ENCODE results near the gene CYP4F11.
"Not testable (repeated sequence)": the region's sequence is repeated elsewhere in the genome, so short reads cannot be mapped to it uniquely, and the experiment has no call there.

The CYP4F11 gene

GRCh38 chr19:15934332-15935078 lies at the start of gene CYP4F11:
TSS of gene CYP4F11 (minus strand) at chr19:15934529. CDS start at chr19:15934408, 121 bp downstream.
- DNase-seq (ENCODE audit: low spot score), result no peak

DNA sequence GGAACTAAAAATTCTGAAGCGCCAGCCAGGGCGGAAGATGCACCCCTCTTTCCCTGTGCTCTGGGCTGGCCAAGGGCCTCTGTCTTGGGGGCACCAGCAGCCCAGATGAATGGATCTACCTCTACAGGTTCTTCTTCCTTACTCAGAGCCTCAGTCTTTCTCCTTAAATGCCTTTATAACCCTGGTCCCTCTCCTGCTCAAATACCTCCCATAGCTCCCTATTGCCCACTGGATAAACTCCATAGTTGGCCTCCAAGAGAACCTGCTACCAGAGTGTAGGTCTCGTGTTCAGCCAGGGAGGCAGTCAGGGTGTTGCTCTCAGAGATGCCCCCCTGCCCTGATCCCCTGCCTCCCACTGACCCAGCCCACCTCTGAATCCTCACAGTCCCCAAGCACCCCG lies 45.0 kb upstream of the CYP4F11 start:
- no peak for DNase-seq (ENCODE audit: low spot score)

- no peak for DNase-seq (ENCODE audit: low spot score)
Observed at GRCh38 chr19:15977690-15978089, 43.4 kb upstream of the CYP4F11 start.

GRCh38 chr19:15976836-15977689 lies 42.7 kb upstream of the CYP4F11 start:
- DNase-seq (ENCODE audit: low spot score), result no peak

DNA sequence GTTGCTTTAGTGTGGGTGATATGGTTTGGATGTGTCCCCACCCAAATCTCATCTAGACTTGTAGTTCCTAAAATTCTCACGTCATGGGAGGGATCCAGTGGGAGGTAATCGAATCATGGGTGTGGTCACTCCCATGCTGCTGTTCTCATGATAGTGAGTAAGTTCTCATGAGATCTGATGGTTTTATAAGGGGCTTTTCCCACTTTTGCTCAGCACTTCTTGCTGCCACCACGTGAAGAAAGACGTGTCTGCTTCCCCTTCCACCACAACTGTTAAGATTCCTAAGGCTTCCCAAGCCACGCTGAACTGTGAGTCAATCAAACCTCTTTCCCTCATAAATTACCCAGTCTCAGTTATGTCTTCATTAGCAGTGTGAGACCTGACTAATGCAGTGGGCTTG lies 40.5 kb upstream of the CYP4F11 start:
- no peak for DNase-seq (ENCODE audit: low spot score)

- DNase-seq (ENCODE audit: low spot score), result not testable (repeated sequence)
Observed at GRCh38 chr19:15972043-15972442, 37.7 kb upstream of the CYP4F11 start.

GRCh38 chr19:15971224-15971780 lies 37.0 kb upstream of the CYP4F11 start:
- no peak for DNase-seq (ENCODE audit: low spot score)

DNA sequence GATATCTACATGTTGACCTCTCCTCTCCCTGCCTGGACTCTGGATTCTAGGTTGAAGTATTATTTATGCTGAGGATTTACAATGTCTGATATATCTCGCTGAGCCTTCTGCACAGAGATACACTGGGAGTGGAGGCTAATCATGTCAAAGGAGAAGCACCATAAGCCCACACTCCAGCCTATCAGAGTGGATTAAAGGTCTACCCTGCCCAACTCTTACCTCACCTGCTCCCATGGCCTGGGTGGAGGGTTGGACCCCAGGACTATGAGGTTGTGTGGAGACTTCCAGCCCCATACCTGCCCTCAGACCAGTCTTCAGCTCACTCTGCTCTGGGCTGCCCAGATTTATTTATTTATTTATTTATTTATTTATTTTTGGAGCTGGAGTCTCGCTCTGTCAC lies 29.9 kb upstream of the CYP4F11 start:
- DNase-seq (ENCODE audit: low spot score), result no peak

DNA sequence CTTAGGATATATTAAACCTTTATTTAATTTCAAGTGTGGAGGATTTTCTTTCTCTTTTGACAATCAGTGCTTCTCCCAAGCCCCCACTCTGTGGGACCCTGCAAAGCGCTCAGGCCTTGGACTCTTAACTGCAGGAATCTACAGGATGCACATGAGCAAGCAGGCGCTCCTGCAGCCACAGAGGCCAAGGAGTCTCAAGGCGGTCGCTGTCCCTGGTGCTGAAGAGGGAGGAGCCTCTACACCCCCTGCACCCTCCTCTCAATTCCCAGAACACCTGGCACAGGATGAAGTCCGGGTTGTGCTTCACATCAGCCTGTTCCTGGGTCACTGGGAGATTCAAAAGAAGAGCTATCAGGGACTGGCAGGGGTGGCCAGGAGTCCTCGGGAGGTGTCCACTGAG lies 28.0 kb upstream of the CYP4F11 start:
- no peak for DNase-seq (ENCODE audit: low spot score)

GRCh38 chr19:15954820-15955219 lies 20.5 kb upstream of the CYP4F11 start:
- DNase-seq (ENCODE audit: low spot score), result no peak

GRCh38 chr19:15948223-15949058 lies 14.1 kb upstream of the CYP4F11 start, which contains the start of gene OR10H4:
TSS of gene OR10H4 (plus strand) at chr19:15949008. CDS start at chr19:15949008, 0 bp downstream.
- DNase-seq (ENCODE audit: low spot score), result no peak

DNA sequence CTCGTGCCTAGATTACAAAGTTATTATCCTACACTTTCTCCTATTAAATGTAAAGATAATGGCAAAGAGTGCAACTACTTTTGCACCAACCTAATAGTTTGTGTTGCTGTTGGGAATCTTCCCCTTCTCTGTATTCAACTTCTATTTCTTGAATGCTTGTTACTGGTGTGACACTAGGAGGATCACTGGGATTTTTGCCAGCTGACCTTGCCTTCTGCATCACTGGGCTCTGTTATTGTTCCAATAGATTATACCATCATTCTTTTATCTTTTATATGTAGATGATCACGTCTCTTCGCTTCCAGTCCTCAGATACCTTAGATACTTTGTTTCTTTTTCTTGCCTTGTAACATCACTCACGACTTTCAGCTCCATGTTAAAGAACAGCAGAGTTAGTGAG lies 11.0 kb upstream of the CYP4F11 start:
- DNase-seq (ENCODE audit: low spot score), result no peak

- no peak for DNase-seq (ENCODE audit: low spot score)
Observed at GRCh38 chr19:15944401-15944800, 10.1 kb upstream of the CYP4F11 start.

- no peak for DNase-seq (ENCODE audit: low spot score)
Observed at GRCh38 chr19:15937771-15938170, 3.4 kb upstream of the CYP4F11 start.

DNA sequence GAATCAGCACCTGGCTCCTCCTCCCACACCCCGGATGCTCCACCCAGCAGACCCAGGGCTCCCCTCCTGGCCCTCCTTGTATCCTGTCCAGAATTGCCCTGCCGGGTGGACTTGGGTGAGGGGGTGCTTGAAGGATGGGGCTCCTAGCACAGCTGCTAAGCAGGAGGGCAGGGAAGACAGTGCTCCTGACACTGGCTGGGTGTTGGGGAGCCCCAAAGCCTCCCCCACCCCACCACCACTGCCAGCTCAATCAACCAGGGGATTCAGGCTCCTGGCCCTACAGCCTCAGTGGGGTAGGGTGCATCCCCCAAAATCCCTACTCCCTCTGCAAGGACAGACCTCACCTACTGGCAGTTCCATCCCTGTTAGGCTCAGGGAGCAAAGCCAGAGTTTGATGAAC lies 2.6 kb upstream of the CYP4F11 start:
- DNase-seq (ENCODE audit: low spot score), result no peak

GRCh38 chr19:15936173-15936572 lies 1.8 kb upstream of the CYP4F11 start:
- DNase-seq (ENCODE audit: low spot score), result no peak

GRCh38 chr19:15935167-15935702 lies 906 bp upstream of the CYP4F11 start:
- DNase-seq (ENCODE audit: low spot score), result no peak

DNA sequence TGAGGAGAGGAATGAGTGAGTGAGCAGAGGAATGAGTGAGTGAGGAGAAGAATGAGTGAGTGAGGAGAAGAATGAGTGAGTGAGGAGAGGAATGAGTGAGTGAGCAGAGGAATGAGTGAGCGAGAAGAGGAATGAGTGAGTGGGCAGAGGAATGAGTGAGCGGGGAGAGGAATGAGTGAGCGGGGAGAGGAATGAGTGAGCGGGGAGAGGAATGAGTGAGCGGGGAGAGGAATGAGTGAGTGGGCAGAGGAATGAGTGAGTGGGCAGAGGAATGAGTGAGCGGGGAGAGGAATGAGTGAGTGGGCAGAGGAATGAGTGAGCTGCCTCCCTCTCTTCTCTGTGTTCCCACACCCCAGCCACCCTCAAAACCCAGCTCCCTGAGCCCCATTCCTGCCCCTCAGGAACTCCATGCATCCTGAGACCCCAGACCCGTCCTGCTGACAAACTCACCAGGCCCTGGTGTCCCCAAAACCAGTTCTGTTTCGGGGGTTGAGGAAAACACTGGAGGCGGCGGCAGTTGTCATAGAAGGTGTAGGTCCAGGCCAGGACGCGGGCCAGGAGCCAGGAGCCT lies 483 bp downstream of the CYP4F11 start:
- not testable (repeated sequence) for DNase-seq (ENCODE audit: low spot score)

DNA sequence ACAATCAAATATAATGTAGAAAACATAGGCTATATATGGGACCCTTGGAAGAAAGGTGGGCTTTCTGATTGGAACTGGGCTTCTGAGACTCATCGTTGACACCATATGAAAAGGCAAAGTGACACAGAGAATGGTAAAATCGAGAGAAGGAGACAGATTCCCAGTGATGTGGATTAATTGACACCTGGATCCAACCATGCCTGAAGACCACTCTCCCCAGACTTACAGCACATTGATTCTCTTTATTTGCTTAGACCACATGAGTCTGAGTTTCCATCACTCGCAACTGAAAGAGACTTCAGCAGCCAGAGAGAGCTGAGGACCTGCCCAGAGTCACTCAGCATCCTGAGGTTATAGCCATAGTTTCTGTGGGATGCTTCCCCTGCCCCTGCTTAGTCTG lies 6.0 kb downstream of the CYP4F11 start:
- no peak for DNase-seq (ENCODE audit: low spot score)

GRCh38 chr19:15926484-15926883 lies 7.8 kb downstream of the CYP4F11 start:
- DNase-seq (ENCODE audit: low spot score), result no peak

DNA sequence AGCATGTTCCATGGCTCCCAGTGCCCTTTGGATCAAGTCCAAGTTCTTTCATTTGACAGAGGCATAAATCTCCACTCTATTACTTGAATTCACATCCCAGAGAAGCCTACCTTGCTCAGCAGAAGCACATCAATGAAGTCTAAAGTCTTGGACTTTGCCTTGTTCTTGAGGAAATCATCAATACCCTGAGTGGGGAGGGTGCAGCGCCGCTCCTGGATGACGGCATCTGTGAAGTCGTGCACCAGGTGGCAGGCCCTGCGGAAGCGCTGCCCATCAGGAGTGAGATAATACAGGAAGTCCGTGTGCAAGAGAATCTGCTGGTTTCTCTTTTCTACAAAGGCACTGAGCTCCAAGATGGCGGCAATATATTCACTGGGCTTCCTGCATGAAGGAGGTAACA lies 10.6 kb downstream of the CYP4F11 start:
- DNase-seq (ENCODE audit: low spot score), result no peak
